Measurements from ENCODE around the gene CFLAR.
"Not testable (repeated sequence)": the region's sequence is repeated elsewhere in the genome, so short reads cannot be mapped to it uniquely, and the experiment has no call there.

CFLAR gene

GRCh38 chr2:201110615-201111014 is 5.3 kb upstream of the CFLAR start:
- Histone ChIP-seq H3K27me3 (ENCODE audit: low read depth) (no peaks in the 10 kb centered on the region), H3K4me3 (no peak overlapping the region), H3K9me3 (no peaks in the 10 kb centered on the region), H3K4me1 (peaks cover under 1% of the 10 kb centered on the region; the same call in 1 of the 2 replicates), H3K36me3 (replicated peaks) (no peaks in the 10 kb centered on the region)
- DNase-seq (ENCODE audit: low spot score in 2 of 2), result no peak
- in situ Hi-C loops (cut with MboI; ENCODE audit: low sequenced_read_pairs), result no loop called here

GRCh38 chr2:201111096-201111495 is 4.9 kb upstream of the CFLAR start:
- no peaks in the 10 kb centered on the region for H3K27me3 ChIP-seq (ENCODE audit: low read depth)
- H3K4me3 ChIP-seq, result no peak overlapping the region
- no peaks in the 10 kb centered on the region for H3K36me3 ChIP-seq (replicated peaks)
- no peaks in the 10 kb centered on the region for H3K9me3 ChIP-seq
- peaks cover 2% of the 10 kb centered on the region; the same call in 1 of the 2 replicates for H3K4me1 ChIP-seq
- in situ Hi-C loops (cut with MboI; ENCODE audit: low sequenced_read_pairs), result no loop called here
- DNase-seq (ENCODE audit: low spot score in 2 of 2), result no peak

- in situ Hi-C loops (cut with MboI; ENCODE audit: low sequenced_read_pairs), result no loop called here
- no peaks in the 10 kb centered on the region for H3K9me3 ChIP-seq
- no peak for DNase-seq (ENCODE audit: low spot score in 2 of 2)
- no peaks in the 10 kb centered on the region for H3K36me3 ChIP-seq (replicated peaks)
- no peaks in the 10 kb centered on the region for H3K27me3 ChIP-seq (ENCODE audit: low read depth)
- no peak overlapping the region for H3K4me3 ChIP-seq
- peaks cover 23% of the 10 kb centered on the region for H3K4me1 ChIP-seq
Measured at GRCh38 chr2:201114350-201114749, 1.6 kb upstream of the CFLAR start.

GRCh38 chr2:201114846-201115245 is 1.1 kb upstream of the CFLAR start:
- Histone ChIP-seq H3K36me3 (replicated peaks) (no peaks in the 10 kb centered on the region), H3K9me3 (no peaks in the 10 kb centered on the region), H3K27me3 (ENCODE audit: low read depth) (no peaks in the 10 kb centered on the region), H3K4me3 (no peak overlapping the region), H3K4me1 (peaks cover 26% of the 10 kb centered on the region)
- in situ Hi-C loops (cut with MboI; ENCODE audit: low sequenced_read_pairs), result no loop called here
- DNase-seq (ENCODE audit: low spot score in 2 of 2), result no peak

- in situ Hi-C loops (cut with MboI; ENCODE audit: low sequenced_read_pairs), result no loop called here
- peaks cover 26% of the 10 kb centered on the region for H3K4me1 ChIP-seq
- DNase-seq (ENCODE audit: low spot score in 2 of 2), result peak; percentile 63 to 73
- no peaks in the 10 kb centered on the region for H3K36me3 ChIP-seq (replicated peaks)
- H3K9me3 ChIP-seq, result no peaks in the 10 kb centered on the region
- H3K4me3 ChIP-seq, result peak overlapping the region; percentile 53
- H3K27me3 ChIP-seq (ENCODE audit: low read depth), result no peaks in the 10 kb centered on the region
Measured at GRCh38 chr2:201116959-201117734, 1.2 kb downstream of the CFLAR start.

- Histone ChIP-seq H3K4me3 (peak overlapping the region; percentile 53), H3K4me1 (peaks cover 26% of the 10 kb centered on the region)
- H3K36me3 ChIP-seq (replicated peaks); H3K27me3 ChIP-seq (ENCODE audit: low read depth); H3K9me3 ChIP-seq; in situ Hi-C loops (cut with MboI; ENCODE audit: low sequenced_read_pairs): not testable (repeated sequence)
- DNase-seq (ENCODE audit: low spot score in 2 of 2), result peak in 1 of 2 experiments; percentile 46
Measured at GRCh38 chr2:201117735-201118094, 1.8 kb downstream of the CFLAR start.

GRCh38 chr2:201118121-201118960 is 2.4 kb downstream of the CFLAR start:
- peak; percentile 86 to 95 for DNase-seq (ENCODE audit: low spot score in 2 of 2)
- H3K4me1 ChIP-seq, result peaks cover 26% of the 10 kb centered on the region
- in situ Hi-C loops (cut with MboI; ENCODE audit: low sequenced_read_pairs), result no loop called here
- H3K27me3 ChIP-seq (ENCODE audit: low read depth), result no peaks in the 10 kb centered on the region
- no peaks in the 10 kb centered on the region for H3K36me3 ChIP-seq (replicated peaks)
- peak overlapping the region; percentile 53 for H3K4me3 ChIP-seq
- H3K9me3 ChIP-seq, result no peaks in the 10 kb centered on the region

- H3K4me3 ChIP-seq, result peak overlapping the region; percentile 53
- DNase-seq (ENCODE audit: low spot score in 2 of 2), result peak; percentile 72 to 74
- no peaks in the 10 kb centered on the region for H3K9me3 ChIP-seq
- H3K4me1 ChIP-seq, result peaks cover 26% of the 10 kb centered on the region
- H3K36me3 ChIP-seq (replicated peaks), result no peaks in the 10 kb centered on the region
- in situ Hi-C loops (cut with MboI; ENCODE audit: low sequenced_read_pairs), result no loop called here
- H3K27me3 ChIP-seq (ENCODE audit: low read depth), result no peaks in the 10 kb centered on the region
Measured at GRCh38 chr2:201118961-201119854, 3.2 kb downstream of the CFLAR start.

- no peak for DNase-seq (ENCODE audit: low spot score in 2 of 2)
- no peaks in the 10 kb centered on the region for H3K9me3 ChIP-seq
- peaks cover 34% of the 10 kb centered on the region for H3K4me1 ChIP-seq
- in situ Hi-C loops (cut with MboI; ENCODE audit: low sequenced_read_pairs), result no loop called here
- H3K27me3 ChIP-seq (ENCODE audit: low read depth), result no peaks in the 10 kb centered on the region
- no peaks in the 10 kb centered on the region for H3K36me3 ChIP-seq (replicated peaks)
- H3K4me3 ChIP-seq, result no peak overlapping the region
Measured at GRCh38 chr2:201122276-201122675, 6.3 kb downstream of the CFLAR start.

GRCh38 chr2:201126308-201127151 is 10.6 kb downstream of the CFLAR start:
- peaks cover 29% of the 10 kb centered on the region for H3K4me1 ChIP-seq
- no peak for DNase-seq (ENCODE audit: low spot score in 2 of 2)
- no peaks in the 10 kb centered on the region for H3K27me3 ChIP-seq (ENCODE audit: low read depth)
- H3K36me3 ChIP-seq (replicated peaks), result no peaks in the 10 kb centered on the region
- H3K4me3 ChIP-seq, result no peak overlapping the region
- in situ Hi-C loops (cut with MboI; ENCODE audit: low sequenced_read_pairs), result no loop called here
- H3K9me3 ChIP-seq, result no peaks in the 10 kb centered on the region

- in situ Hi-C loops (cut with MboI; ENCODE audit: low sequenced_read_pairs), result no loop called here
- H3K27me3 ChIP-seq (ENCODE audit: low read depth), result no peaks in the 10 kb centered on the region
- H3K4me1 ChIP-seq, result peaks cover 29% of the 10 kb centered on the region
- no peak for DNase-seq (ENCODE audit: low spot score in 2 of 2)
- no peak overlapping the region for H3K4me3 ChIP-seq
- no peaks in the 10 kb centered on the region for H3K9me3 ChIP-seq
- no peaks in the 10 kb centered on the region for H3K36me3 ChIP-seq (replicated peaks)
Measured at GRCh38 chr2:201127152-201127511, 11.2 kb downstream of the CFLAR start.

GRCh38 chr2:201127570-201127969 is 11.6 kb downstream of the CFLAR start:
- Histone ChIP-seq H3K4me3 (no peak overlapping the region), H3K27me3 (ENCODE audit: low read depth) (no peaks in the 10 kb centered on the region), H3K4me1 (peaks cover 29% of the 10 kb centered on the region), H3K9me3 (no peaks in the 10 kb centered on the region), H3K36me3 (replicated peaks) (peaks cover 1% of the 10 kb centered on the region)
- DNase-seq (ENCODE audit: low spot score in 2 of 2), result no peak
- in situ Hi-C loops (cut with MboI; ENCODE audit: low sequenced_read_pairs), result no loop called here

- Histone ChIP-seq H3K27me3 (ENCODE audit: low read depth) (no peaks in the 10 kb centered on the region), H3K4me3 (no peak overlapping the region), H3K9me3 (no peaks in the 10 kb centered on the region), H3K36me3 (replicated peaks) (peaks cover 2% of the 10 kb centered on the region), H3K4me1 (peaks cover 29% of the 10 kb centered on the region)
- no peak for DNase-seq (ENCODE audit: low spot score in 2 of 2)
- in situ Hi-C loops (cut with MboI; ENCODE audit: low sequenced_read_pairs), result no loop called here
Measured at GRCh38 chr2:201128033-201128432, 12.1 kb downstream of the CFLAR start.
